Kidney epithelial cell (primary cell): ENCODE measurements around the gene AGPAT4. TPM values are rescaled to one million over a fixed set of nuclear protein-coding genes. Genes with fewer than 3 reads are reported as not detected.

Experiments
- DNase-seq: peaks from one replicate; pipeline ENCODE4 v3.0.0-alpha.2; 2010; ENCODE audit warnings: low read depth
- H3K27me3 ChIP-seq: 2 replicates; pipeline ENCODE4 v1.6.0; 2011; ENCODE audit warnings: low read length; ENCODE audit not compliant: control insufficient read depth, insufficient read depth
- H3K36me3 ChIP-seq: 2 replicates; pipeline ENCODE4 v1.5.1; 2011; ENCODE audit warnings: low read length; ENCODE audit not compliant: control insufficient read depth, insufficient read depth
- H3K4me3 ChIP-seq: 2 replicates; pipeline ENCODE4 v1.5.1; 2011; ENCODE audit warnings: low read depth, mild to moderate bottlenecking, control low read depth, low read length
- CTCF ChIP-seq: IDR thresholded peaks from 2 replicates; pipeline ENCODE4 v1.5.1; 2011; ENCODE audit warnings: mild to moderate bottlenecking, moderate library complexity, low read length, control low read depth, inconsistent platforms; ENCODE audit not compliant: insufficient read depth, poor library complexity, severe bottlenecking
- total RNA-seq: library from RNA; depleted of rRNA; stranded (reverse); fragments of >200 nt; gene quantifications from 2 replicates; pipeline ENCODE4 v1.2.3, GENCODE V29; 2015

The AGPAT4 gene
- total RNA-seq, 1 donor from 2014 or later = 9.6 TPM

- TF ChIP-seq CTCF = peak; percentile 27
- H3K36me3 ChIP-seq = peaks cover 4% of the 10 kb centered on the region
- no peaks in the 10 kb centered on the region for H3K27me3 ChIP-seq
- H3K4me3 ChIP-seq = no peak overlapping the region
- peak; percentile 41 for DNase-seq
Measured at GRCh38 chr6:161100072-161100471, 173.8 kb downstream of the AGPAT4 start.

- DNase-seq = no peak
- peaks cover 5% of the 10 kb centered on the region for H3K36me3 ChIP-seq
- H3K4me3 ChIP-seq = no peak overlapping the region
- no peaks in the 10 kb centered on the region for H3K27me3 ChIP-seq
- no peak for TF ChIP-seq CTCF
Measured at GRCh38 chr6:161095916-161096315, 177.9 kb downstream of the AGPAT4 start.

GRCh38 chr6:161094955-161095354, 178.9 kb downstream of the AGPAT4 start:
- DNase-seq = no peak
- peaks cover 5% of the 10 kb centered on the region for H3K36me3 ChIP-seq
- H3K27me3 ChIP-seq = no peaks in the 10 kb centered on the region
- TF ChIP-seq CTCF = no peak
- H3K4me3 ChIP-seq = no peak overlapping the region

- TF ChIP-seq CTCF = no peak
- no peak for DNase-seq
- Histone ChIP-seq H3K36me3 (peaks cover 3% of the 10 kb centered on the region), H3K4me3 (no peak overlapping the region), H3K27me3 (no peaks in the 10 kb centered on the region)
Measured at GRCh38 chr6:161091972-161092701, 181.7 kb downstream of the AGPAT4 start.

GRCh38 chr6:161091151-161091550, 182.7 kb downstream of the AGPAT4 start:
- TF ChIP-seq CTCF = no peak
- H3K4me3 ChIP-seq = no peak overlapping the region
- H3K36me3 ChIP-seq = peaks cover 1% of the 10 kb centered on the region
- no peak for DNase-seq
- no peaks in the 10 kb centered on the region for H3K27me3 ChIP-seq
